GM12801 (cell line): ENCODE results near the gene ARHGAP20.

Experiments
- CTCF ChIP-seq: IDR thresholded peaks from one replicate; pipeline ENCODE4 v1.5.1; 2011; ENCODE audit warnings: control low read depth; ENCODE audit not compliant: insufficient read length; ENCODE audit errors: extremely low read depth

The ARHGAP20 gene

GRCh38 chr11:110679323-110679975, 32.8 kb downstream of the ARHGAP20 start:
- TF ChIP-seq CTCF, result no peak

- no peak for TF ChIP-seq CTCF
Observed at GRCh38 chr11:110675548-110675947, 36.7 kb downstream of the ARHGAP20 start.

GRCh38 chr11:110665689-110666465, 46.4 kb downstream of the ARHGAP20 start:
- TF ChIP-seq CTCF, result no peak

- no peak for TF ChIP-seq CTCF
Observed at GRCh38 chr11:110655967-110656366, 56.3 kb downstream of the ARHGAP20 start.

- TF ChIP-seq CTCF, result no peak
Observed at GRCh38 chr11:110654456-110654855, 57.8 kb downstream of the ARHGAP20 start.

GRCh38 chr11:110645253-110645652, 67.0 kb downstream of the ARHGAP20 start:
- no peak for TF ChIP-seq CTCF

GRCh38 chr11:110634370-110634769, 77.9 kb downstream of the ARHGAP20 start:
- TF ChIP-seq CTCF, result no peak
